NCI-H1092 (cell line): ENCODE measurements around the gene GEMIN4.

Experiments
- DNase-seq: peaks from one replicate; lab custom pipeline; 2025; lab: John Stamatoyannopoulos, UW

GEMIN4 gene

GRCh38 chr17:742147-742793 is 9.8 kb downstream of the GEMIN4 start:
- no peak for DNase-seq

DNA sequence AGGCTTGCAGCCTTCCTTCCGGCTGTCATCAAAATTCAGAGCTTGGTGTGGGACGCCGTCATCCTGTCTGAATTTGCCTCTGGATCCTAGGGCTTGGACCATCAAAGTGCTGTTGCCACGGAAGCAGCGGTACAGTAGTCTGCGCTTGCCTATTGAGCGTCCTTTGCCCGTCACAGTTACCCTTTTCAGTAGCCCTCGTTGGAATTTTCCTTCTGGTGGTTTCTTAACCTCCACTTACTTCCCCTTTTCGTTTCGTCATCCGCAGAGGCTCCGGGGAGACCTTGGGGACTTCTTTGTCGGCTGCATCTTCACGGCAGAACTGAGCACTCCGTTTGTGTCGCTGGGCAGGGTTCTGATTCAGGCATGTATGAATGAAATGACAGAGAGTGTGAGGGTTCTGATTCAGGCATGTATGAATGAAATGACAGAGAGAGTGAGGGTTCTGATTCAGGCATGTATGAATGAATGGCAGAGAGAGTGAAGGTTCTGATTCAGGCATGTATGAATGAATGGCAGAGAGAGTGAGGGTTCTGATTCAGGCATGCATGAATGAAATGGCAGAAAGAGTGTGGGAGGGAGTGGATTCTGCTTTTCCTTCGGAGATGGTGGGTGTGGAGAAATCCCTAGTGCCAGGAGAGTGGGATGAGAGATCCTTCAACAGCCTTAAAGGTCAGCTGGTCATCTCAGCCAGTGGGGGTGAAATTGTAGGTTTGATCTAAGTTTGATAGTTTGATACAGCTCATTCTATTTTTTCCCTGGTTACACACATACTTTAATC is 11.6 kb downstream of the GEMIN4 start:
- DNase-seq = no peak

DNA sequence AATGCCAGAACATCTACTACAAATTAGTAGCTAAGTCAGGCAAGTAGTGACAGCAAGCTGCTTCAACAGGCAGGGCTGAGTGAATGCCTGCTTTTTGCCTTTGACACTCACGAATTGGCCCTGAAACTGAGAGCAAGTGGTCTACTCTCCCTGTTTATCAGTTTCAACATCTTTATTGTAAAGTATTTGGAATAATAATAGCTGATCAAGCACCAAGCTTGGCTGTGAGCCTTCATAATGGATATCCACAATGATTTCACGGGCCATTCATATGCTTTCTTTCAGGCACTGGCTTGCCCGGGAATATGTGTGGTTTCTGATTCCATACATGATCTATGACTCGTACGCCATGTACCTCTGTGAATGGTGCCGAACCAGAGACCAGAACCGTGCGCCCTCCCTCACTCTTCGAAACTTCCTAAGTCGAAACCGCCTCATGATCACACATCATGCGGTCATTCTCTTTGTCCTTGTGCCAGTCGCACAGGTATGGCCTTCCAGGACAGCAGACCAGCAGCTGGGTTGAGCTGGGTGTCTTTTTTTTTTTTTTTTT is 14.4 kb downstream of the GEMIN4 start:
- no peak for DNase-seq

GRCh38 chr17:733743-734142 is 18.3 kb downstream of the GEMIN4 start:
- no peak for DNase-seq

- no peak for DNase-seq
Observed at GRCh38 chr17:732902-733720, 19.0 kb downstream of the GEMIN4 start.

- DNase-seq = no peak
Observed at GRCh38 chr17:732067-732901, 19.8 kb downstream of the GEMIN4 start, which contains the start of gene TLCD3A. TSS of gene TLCD3A (plus strand) at chr17:732596. CDS start at chr17:732648, 52 bp downstream.

GRCh38 chr17:731644-732066 is 20.4 kb downstream of the GEMIN4 start:
- DNase-seq = no peak

DNA sequence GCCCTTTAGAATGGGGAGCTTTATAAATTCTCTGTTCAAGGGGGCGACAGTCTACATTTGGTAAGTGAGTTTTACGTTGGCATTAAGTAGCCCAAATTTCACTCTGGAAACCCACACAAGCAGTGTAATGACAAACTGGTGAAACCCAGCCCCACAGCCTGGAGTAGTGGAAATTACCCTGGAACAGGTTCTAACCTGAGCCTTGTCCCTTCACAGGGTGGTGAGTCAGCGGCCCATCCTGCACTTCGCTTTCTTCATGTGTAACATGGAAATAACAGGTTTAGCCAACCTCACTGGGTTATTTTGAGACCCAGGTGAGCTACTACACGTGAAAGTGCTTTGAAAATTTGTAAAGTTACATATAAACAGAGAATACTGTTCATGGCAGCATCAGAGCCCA is 23.2 kb downstream of the GEMIN4 start:
- no peak for DNase-seq

DNA sequence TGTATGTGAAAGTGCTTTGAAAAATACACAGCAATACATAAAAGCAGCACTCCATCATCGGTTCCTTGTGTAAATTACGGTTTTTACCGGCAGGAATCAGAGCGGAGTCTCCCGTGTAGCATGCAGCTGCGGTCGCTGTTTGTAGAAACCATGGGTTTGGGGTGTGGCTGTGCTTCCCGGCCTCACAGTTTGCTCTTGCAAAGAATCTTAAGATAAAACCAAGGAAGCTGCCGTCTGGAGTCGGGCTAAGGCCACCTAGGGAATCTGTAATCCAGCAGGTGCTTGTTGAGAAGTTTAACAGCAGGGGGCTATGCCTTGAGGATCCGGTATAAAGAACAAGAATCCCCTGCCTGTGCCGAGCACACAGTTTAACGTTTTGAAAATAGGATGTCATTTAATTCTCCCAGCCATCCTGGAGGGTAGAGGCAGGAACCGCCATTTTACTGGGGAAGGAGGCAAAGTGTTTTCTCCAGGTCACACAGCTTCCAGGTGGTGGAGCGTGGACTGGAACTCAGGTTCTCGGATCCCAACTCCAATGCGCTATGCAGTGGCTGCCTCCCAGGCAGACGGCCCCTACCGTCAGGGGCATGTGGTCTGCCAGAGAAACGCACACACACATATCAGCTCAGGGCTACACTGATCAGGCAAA is 25.7 kb downstream of the GEMIN4 start:
- no peak for DNase-seq

DNA sequence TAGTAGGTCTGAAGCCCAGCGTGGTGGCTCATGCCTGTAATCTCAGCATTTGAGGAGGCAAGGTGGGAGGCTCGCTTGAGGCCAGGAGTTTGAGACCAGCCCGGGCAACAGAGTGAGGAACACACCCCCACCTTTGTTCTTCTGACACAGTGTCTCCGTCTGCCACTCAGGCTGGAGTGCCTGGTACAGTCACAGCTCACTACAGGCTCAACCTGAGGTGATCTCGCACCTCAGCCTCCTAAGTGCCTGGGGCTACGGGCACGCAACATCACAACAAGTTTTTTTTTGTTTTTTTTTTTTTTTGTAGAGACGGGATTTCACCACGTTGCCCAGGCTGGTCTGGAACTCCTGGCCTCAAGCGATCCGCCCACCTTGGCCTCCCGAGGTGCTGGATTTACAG is 26.3 kb downstream of the GEMIN4 start:
- DNase-seq = no peak

DNA sequence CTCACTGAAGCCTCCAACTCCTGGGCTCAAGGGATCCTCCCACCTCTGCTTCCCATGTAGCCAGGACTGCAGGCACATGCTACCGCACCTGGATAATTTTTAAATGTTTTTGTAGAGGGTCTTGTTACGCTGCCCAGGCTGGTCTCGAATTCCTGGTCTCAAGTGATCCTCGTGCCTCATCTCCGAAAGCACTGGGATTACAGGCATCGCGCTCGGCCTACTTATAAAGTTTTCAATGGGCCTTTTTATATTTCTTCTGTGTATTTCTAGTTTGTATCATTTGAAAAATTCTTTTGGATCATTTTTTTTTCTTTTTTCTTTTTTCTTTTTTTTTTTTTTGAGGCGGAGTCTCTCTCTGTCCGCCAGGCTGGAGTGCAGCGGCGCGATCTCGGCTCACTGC is 27.0 kb downstream of the GEMIN4 start:
- DNase-seq = no peak

DNA sequence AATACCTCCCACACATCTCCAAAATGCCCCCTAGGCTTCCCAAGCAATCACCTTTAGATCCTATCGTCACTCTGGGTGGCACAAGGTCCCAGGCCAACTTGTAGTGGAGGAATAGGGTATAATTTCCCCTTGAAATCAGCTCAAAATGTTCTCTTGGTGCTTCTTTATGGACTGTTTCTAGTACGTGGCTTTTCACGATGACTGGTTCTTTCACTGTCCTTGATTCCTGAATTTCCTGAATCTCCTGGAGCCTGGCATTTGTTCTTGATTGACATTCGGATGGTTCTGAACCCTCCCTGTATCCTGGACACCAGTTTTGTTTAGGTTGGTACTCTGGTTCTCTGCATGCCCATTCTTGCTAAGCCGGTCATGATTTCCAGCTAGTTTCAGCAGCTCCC is 30.5 kb downstream of the GEMIN4 start:
- no peak for DNase-seq

GRCh38 chr17:720706-721539 is 31.1 kb downstream of the GEMIN4 start:
- DNase-seq = no peak

GRCh38 chr17:718075-718474 is 34.0 kb downstream of the GEMIN4 start:
- no peak for DNase-seq

DNA sequence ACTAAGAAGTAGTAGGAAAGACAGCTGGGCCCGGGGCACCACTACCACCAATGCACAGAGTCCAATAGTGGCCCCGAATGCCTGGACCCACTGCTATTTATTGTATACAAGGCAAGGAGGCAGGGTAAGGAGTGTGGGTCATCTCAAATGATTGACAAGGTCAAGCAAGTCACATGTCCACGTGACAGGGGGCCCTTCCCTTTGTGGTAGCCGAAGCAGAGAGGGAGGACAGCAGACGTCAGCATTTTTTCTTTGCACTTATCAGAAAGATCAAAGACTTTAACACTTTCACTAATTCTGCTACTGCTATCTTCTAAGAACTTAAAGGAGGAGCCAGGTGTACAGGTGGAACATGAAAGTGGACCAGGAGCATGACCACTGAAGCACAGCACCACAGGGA is 43.9 kb downstream of the GEMIN4 start:
- DNase-seq = no peak

DNA sequence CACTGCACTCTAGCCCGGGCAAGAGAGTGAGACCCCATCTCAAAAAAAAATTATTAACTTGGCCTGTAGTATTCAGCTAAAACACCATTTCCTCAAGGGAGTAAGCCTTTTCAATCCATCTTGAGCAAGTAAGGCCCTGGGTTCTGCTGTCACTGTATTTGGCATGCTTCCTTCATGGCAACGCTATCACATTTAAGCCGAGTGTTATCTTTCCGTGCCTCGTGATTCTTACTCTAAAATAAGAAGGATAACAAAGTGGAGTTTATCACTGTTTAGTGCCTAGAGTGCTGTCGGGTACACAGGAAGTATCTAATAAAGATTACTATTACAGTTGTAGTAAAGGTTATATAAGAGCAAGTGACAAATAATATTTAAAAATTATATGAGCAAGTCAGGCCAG is 46.2 kb downstream of the GEMIN4 start:
- DNase-seq = no peak

GRCh38 chr17:705011-705410 is 47.1 kb downstream of the GEMIN4 start:
- DNase-seq = no peak

GRCh38 chr17:704111-704864 is 47.8 kb downstream of the GEMIN4 start:
- DNase-seq = no peak
